Ureter (tissue), 1 donor: Measurements from ENCODE around the gene DNAJC11. TPM values are rescaled to one million over a fixed set of nuclear protein-coding genes. Genes with fewer than 3 reads are reported as not detected.
"Not testable (repeated sequence)": the region's sequence is repeated elsewhere in the genome, so short reads cannot be mapped to it uniquely, and the experiment has no call there.

Experiments
- DNase-seq: peaks from one replicate; pipeline ENCODE4 v3.0.0-alpha.2; 2020; ENCODE audit warnings: low spot score
- total RNA-seq: library from RNA; stranded (reverse); gene quantifications from one replicate; pipeline ENCODE4 v1.2.4, GENCODE V29; 2023
- donor health status: DM: yes; HTN: yes; CAD: no.

The DNAJC11 gene
- total RNA-seq, 1 donor from 2014 or later = 65.3 TPM

DNA sequence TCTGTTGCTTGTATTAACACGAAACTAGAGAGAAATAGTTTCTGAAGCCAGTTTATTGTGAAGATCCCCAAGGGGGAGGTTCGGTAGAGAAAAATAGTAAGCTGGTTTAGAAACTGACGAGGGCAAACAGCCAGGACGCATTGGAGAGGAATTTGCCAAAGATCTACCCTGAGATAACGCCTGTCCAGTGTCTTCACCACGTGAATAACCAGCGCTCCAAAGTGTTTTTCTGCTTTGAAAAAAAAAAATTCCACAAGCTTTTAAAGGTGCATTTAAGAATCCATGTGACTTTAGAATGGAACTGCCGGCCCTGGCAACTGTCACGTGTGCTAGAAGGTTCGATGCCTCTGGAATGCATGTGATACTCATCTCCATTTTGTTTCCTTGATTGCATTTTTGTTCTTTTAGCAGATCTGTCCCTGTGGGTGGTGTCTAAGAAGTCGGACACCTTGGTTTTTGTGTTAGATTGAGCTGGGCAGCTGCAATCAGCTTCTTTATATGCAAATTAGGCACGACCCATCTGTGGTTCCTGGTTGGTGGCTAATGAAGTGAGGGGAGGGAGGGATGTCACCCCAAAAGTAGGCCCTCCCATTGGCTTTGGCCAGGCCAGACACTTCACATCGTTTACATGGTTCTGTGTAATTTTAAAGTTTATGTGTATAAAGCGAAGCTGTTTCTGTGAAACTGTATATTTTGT lies 78.2 kb downstream of the DNAJC11 start:
- no peak for DNase-seq

DNA sequence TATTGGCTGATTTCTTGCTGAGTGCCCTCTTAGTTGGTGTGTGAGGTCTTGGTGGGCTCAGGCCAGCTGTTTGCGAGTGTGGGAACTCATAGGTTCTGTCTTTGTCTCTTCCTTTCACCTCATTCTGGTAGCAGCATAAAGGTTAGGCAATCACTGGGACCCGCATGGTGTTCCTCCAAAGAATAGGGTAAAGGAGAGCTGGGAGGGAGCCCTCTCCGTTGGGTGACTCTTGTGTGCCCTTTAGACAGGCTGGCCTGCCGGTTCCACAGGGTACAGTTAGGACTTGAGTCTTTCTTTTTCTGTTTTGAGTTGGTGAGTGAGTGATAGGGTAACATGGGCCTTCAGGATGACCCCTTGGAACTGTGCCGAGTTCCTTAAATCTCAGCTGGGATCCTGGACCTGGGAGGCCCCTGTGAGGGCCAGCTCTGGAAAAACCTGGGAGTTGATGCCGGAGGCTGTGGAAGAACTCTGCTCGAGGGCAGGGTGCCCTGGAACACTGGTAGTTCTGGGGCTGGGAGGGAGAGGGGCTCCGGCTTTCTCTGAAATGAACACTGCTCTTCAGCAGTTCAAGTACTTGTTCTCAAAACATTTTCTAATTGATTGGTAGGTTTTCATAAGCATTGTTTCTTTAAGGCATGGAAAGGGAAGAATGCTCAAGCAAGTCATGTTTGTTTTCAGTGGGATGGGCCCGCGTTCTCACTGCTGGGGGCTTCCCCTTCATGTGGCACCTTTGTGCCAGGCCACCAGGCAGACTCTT lies 79.0 kb downstream of the DNAJC11 start:
- no peak for DNase-seq

DNA sequence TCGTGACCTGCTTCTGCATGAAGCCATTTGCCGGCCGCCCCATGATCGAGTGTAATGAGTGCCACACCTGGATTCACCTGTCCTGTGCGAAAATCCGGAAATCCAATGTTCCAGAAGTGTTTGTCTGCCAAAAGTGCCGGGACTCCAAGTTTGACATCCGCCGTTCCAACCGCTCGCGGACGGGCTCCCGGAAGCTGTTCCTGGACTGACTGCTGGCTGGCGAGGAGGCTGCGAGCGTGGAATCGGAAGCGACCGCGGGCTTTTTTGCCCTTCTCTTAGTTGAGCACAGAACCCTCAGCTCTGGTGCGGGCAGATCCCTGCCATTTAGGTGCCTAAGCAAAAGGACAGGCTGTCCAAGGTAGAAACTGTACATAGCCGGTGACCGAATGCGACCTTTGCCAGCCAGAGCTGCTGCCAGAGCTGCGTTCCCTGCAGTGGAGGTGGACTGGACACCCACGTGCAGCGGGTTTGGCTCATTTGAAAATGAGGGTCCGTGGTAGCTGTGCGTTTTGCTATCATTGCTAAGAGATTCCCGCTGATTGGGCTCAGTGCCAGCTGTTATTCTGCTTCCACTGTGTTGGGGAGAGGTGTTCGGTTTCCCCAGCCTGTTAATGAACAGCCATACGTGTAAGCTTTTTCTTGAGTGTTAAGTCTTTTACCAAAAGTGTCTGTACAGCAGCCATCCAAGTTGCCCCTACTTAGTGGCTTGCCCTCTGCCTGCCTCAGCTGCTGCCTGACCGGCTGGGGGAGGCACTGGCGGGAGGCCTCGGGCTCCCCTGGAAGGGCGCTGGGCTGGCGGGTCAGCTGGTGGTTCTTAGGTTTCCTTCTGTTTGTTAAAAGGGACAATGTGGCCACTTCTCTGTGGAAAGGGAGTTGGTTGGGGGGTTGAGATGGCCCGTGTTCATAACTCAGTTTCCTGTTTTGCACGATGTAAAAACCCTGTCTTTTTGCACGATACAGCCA lies 79.9 kb downstream of the DNAJC11 start:
- DNase-seq = no peak

DNA sequence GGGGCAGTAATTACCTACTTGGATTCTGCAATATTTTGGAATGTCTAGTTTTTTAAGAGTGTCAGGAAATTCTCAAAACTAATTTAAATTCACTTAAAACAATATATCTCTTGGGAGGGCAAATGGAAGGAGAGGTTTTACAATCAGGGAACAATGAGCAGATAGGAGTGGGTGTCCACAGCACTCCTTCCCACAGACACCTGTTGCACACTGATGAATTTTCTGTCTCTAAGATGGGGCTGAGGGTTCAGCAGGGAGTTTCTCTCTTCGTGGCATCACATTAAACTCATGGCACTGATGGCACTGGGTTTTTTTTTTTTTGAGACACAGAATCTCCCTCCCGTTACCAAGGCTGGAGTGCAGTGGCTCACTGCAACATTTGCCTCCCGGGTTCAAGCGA lies 82.6 kb downstream of the DNAJC11 start:
- no peak for DNase-seq

DNA sequence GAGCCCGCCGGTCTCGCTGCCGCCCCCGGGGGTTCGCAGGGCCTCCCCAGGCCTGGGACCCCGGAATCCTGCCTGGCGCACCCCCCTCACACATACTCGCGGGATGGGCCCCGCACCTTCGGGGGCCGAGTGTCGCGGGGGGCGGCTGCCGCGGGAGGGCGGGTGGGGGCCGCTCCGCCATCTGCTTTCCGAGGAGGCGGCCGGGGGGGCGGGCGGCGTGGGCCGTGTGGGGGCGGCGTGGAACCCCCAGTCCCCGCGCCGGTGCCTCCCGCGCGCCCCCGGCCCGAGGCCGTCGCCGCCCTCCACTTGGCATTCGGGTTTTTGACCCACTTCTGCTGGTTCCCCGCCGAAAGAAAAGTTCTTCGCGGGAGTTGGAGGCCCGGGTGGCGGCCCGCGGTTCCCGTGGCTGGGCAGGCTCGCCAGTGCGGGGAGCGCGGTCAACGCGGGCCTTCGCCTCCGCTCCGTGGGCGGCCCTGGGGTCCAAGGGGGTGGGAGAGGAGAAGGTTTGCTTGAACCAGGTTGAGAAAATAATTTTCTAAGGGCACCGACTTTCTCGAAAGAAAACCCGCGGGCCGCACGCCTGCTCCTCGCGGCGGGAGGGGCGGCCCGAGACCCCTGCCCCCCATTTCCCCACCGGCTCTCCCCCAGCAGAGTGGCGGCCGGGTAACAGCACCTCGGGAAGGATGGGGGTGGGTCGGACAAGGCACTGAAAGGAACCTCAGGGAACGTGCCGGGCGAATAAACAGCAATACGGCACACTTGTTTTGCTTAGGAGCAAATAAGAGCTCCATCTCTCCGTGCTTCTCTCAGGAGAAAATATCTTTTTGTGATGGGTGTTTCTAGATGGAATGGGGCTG lies 86.5 kb downstream of the DNAJC11 start:
- no peak for DNase-seq

DNA sequence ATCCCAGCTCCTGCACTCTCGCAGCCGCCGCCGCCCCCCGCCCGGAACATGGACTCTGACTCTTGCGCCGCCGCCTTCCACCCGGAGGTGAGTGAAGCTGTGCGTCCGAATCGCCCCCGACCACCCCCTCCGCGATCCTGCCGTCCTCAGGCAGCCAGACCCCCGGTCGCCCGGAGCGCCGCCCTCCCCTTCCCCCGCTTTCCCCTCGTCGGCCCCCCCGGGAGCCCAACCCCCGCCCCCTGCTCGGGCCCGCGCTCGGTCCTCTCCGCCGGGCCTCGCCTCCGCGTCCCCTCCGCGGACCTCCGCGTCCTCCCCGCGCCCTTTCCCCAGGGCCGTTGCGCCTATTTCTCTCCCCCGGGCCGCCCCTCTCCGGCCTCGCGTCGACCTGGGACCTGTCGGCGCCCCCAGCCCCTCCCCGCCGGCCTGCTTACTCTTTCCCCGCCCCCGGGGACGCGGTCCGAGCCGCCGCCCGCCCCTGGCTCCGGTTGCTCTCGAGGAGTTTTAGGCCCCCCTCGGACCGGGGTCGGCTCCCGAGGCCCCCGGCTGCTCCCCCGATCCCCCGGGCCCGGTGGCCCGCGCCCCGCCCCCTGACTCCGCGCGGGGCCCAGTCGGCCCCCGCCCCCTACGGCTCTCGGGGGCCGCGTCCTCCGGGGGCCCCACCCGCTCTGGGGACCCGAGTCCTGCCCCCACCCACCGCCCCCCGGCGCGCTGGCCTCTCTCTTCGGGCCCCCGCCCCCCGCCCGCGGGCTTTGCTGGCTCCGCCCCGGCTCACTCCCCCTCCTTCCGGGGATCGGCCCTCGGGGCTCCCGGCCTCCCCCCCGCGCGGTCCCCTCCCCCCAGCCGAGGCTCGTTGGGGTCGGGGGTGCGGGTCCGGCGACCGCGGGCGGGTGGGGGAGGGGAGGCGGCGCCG lies 87.3 kb downstream of the DNAJC11 start:
- peak; percentile 71 for DNase-seq

DNA sequence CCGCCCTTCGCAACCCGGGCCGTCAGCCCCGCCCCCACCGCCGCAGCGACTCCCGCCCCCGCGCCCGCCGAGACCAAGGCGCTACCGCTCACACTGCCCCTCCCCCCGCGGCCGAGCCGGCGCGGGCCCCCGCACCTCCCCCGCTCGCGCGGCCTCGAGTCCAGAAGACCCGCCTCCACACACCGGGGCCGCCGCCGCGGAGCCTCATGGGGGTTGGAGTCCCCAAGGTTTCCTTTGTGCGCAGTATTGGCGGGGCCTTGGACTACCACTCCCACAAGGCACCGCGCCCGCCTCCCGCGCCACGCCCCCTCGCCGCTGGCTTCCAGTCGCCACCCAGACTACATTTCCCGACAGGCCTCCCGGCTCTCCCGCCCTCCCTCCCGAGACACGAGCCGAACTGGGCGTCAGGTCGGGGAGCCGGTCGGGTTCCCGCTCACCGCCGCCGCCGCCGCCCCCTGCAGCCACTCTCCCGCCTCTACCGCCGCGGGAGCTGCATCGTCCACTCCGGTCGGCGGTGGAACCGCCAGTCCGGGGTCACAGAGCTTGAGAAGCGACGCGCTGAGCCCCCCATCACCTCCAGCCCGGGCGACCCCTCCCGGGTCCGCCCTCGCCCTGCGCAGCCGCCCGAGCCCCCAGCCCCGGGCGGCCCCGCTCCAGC lies 88.1 kb downstream of the DNAJC11 start, which contains the start of gene PHF13:
TSS of gene PHF13 (plus strand) at position 371 of the 658 bp plus-strand sequence. CDS start 336 bp downstream, outside the sequence.
- peak; percentile 100 for DNase-seq

DNA sequence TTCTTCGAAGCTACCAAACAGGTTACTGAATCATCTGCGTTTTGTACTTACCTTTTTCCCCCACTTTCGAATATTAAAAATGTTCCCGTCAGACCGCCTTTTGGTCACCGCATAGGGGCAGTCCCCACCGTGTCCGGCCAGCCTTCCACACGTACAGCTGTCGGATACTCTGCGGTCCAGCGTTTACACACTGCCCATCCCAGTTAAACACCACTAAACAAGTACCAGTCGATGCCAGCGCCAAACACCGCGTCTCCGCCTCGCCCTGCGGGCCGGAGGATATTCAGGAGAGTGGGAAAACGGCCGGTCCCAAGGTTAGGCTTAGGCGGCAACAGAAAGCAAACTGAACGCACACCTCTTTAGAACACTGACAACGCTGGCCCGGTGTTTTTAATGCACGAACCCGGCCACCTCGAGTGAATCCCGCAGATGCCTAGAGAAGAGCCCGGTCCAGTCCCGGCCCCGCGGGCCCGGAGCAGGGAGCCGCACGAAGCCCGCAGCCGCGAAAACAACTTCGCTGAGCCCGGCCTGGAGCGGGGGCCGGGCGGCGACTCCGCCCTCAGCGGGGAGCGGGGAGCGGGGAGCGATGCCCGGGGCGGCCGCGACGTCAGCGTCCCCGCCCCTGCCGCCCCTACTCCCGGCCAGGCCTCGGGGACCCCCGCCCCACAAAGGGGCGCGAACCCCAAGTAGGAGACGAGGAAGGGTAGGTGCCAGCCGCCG lies 88.8 kb downstream of the DNAJC11 start:
- DNase-seq = no peak

DNA sequence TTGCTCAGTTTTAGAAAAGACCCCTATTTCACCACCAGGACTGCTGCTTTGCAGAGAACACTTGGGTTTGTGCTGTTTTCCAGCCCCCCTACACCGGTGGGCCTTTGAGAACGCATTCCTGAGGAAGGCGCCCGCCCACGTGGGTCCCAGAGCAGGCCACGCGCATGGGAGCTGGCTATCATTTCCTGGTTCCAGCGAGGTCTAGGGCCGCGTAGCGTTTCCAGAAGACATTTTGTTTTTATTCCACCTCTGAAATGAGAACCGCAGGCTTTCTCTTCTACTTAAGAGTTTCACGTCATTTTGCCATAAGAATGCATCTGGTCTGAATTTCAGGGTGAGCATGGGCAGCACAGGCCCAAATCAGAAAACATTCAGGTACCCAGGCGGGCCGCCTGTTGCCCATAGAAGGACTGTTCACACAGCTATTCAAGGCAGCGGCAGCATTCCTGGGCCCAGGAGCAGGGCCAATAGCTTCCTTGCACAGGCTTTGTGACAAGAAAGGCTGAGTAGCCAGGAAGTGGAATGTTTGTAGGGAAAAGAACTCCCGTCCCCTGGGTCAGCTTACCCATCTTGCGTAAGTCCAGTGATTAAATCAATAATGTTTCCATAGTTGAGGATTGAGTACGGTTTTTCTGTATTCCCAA lies 97.6 kb downstream of the DNAJC11 start:
- peak; percentile 81 for DNase-seq

DNA sequence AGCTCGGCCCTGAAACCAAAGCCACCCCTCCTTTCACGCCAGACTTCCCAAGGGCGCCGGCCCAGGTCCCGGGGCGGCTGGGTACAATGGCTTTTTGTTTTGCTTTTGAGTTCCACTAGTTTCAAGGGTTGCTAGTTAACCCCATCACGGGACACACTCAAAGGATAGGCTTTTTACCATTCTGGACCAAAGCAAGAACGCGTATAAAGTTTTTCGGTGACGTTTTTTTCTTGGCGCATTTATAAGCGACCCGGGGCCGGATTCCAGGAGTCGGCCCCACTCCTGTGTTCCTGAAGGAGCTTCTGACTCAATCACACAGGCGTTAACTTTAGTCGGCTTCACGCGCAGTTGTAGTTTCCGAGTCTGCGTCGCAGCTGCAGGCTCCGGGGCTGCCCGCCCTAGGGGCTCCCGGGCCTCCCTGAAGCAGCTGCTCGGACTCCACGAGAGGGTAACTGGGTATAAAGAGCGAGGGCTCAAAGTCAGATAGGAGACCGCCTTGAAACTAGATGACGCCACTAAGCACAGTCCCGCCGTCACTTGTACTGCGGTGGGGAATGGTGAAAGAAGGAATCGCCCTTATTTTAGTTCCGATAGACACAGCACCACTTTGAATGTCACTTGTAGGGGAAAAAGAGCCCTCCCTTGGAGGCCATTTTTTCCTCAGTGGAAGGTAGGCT lies 98.2 kb downstream of the DNAJC11 start:
- no peak for DNase-seq

DNA sequence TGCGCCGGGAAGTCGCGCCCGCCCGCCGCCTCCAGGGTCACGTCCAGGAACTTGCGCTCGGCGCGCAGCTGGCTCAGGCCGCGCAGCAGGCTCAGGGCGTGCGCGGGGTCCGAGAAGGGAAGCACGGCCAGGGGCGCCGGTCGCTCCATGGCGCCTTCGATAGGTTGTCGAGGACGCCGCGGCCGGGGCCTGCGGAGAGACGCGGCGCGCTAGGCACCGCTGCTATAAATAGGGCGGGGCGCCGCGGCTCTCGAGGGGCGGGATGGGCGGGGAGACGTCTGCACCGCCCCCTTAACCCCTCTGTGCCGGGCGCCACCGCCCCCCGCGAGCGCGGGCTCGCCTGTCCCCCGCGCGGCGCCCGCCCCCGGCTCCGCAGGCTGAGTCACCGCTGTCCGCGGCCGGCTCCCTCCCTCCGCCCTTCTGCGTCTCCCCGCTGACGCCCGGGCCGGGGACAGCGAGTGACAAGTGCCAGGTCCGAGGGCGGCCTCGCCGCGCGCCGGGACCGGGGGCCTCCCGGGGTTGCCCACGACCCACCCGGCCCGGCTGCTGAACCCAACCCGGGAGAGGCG lies 98.9 kb downstream of the DNAJC11 start, which contains the start of gene KLHL21:
TSS of gene KLHL21 (minus strand) at position 201 of the 569 bp plus-strand sequence. CDS start at position 149, 52 bp downstream.
- DNase-seq = peak; percentile 92

DNA sequence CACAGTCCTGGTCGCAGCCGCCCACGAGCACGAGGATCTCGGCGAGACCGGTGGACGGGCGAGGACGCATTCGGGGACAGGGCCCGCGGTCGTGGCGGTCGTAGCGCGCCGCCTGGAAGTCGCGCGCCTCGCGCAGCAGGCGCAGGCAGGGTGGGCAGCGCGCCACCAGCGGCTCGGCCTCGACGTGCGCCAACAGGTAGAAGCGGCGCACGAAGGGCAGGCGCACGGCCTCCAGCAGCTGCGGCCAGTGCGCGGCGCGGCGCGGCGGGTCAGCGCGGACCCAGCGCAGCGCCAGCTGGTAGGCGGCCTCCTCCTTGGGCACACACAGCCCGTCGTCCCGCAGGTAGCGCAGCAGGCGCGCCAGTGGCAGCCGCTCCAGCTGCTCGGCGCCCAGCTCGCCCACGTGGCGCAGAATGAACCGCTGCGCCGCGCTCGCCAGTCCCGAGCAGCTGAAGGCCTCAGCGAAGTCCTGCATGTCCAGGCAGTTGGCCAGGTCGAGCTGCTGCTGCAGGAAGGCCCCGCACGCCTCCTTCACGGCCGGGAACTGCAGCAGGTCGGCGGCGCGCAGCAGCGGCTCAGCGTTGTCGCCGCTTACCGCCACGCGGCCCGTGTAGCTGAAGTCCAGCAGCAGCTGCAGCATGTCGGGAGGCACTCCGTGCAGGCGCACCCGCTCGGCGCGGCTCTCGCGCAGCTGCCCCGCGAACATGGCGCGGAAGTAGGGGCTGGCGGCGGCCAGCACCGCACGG lies 99.5 kb downstream of the DNAJC11 start:
- DNase-seq = no peak

DNA sequence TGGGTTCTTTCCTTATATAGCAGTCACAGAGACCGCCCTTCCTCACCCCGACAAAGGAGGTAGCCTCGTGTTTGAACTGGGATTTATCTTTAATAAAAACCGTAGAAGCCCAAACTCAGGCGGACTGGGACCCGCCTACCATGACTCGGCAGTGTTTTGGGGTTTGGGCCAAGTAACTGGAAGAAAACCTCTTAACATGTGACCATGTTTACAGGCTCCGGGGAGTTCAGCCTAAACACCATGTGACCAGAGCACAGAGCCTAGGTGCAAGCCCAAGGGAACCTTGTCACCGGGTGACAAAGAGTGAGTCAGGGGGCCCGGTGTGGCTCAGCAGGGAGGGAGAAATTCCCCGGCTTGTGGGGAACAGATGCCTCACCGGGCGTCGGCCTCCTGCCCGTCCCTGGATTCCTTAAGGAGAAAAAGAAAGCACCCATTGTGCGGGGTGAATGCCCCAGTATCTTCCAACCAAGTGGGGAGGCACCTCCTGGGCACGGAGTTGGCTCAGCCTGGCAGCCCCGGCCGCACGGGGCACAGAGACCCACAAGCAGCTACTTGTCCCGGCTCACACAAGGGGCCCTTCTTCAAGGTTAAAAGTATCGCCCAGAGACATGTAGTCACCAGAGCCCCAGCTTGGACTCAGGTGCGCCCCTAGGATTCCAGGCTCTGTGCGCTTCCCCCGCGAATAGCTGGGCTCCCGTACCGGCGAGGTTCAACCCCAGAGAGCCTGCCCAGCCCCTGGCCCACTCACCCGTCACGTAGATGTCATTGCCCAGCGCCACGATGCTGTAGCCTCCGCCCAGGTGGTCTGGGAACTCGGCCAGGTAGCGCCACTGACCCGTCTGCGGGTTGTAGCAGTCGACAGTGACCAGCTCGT lies 100.3 kb downstream of the DNAJC11 start:
- DNase-seq = peak; percentile 87

DNA sequence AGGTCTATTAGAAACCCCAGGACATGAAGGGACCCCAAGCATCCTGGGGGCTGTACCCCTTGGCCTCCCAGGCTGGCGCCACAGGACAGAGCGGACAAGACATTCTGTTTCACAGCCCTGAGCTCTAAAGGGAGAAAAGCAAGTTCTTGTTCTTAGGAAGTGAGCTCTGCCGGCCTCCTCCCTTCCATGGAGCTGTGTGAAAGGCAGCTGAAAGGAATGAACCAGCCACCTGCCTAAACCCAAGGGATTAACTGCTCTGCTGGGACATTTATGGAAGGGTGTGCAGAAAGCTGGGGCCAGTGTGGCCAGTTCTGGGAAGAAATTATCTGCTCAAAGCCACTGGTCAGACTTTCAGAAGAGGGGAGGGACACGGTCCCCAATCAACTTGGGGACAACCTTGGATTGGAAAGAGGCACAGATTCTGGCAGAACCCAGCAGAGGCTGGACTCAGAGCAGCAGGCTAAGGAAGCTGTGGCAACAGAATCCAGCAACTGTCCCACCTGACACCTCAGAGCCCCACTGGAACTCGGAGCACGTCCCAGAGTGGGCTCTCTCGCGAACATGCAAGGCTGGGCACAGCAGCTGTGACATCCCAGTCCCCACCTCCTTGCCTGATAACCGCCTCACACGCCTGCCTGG lies 101.1 kb downstream of the DNAJC11 start:
- no peak for DNase-seq

DNA sequence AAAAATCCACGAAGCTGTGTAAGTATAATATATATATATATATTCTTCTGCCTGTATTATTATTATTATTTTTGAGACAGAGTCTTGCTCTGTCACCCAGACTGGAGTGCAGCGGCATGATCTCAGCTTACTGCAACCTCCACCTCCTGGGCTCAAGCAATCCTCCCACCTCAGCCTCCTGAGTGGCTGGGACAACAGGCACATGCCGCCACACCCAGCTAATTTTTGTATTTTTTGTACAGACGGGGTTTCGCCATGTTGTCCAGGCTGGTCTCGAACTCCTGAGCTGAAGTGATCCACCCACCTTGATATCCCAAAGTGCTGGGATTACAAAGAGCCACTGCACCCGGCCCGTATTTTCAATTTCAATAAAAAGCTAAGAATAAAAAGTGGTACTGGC lies 101.6 kb downstream of the DNAJC11 start:
- DNase-seq = not testable (repeated sequence)
